GM12878 (cell line): ENCODE measurements around the gene BCKDK. TPM values are rescaled to one million over a fixed set of nuclear protein-coding genes. Genes with fewer than 3 reads are reported as not detected.

Experiments
- ATAC-seq: fragments of 200-7000 bp; cut with Tn5 transposase; 3 replicates; pipeline ENCODE4 v1.9.1; 2020; ENCODE audit warnings: mild to moderate bottlenecking, moderate library complexity
- BruUV-seq: library from RNA; stranded (reverse); fragments of 400-500 nt; replicated peaks from 2 replicates; lab custom pipeline; 2021; lab: Mats Ljungman, UMichigan
- CTCF ChIA-PET: fragments of 300-600 bp; sonication (Branson Sonifier 250); formaldehyde crosslinking; extraction: SDS; loops from one replicate; lab custom pipeline; 2021; ENCODE audit warnings: inconsistent platforms; lab: Yijun Ruan, JAX
- POLR2A ChIA-PET: fragments of 350-600 bp; formaldehyde crosslinking; extraction: SDS; loops from one replicate; lab custom pipeline; 2021; ENCODE audit warnings: inconsistent platforms; lab: Charles Lee
- RAD21 ChIA-PET: fragments of 300-600 bp; sonication (Branson Sonifier 250); formaldehyde crosslinking; loops from one replicate; lab custom pipeline; 2023; ENCODE audit warnings: antibody characterized with exemption; ENCODE audit not compliant: unreplicated experiment; lab: Charles Lee
- SMC1A ChIA-PET: fragments of 300-600 bp; sonication (Branson Sonifier 250); formaldehyde crosslinking; loops from one replicate; lab custom pipeline; 2023; ENCODE audit not compliant: unreplicated experiment, uncharacterized antibody; lab: Charles Lee
- DNase-seq: peaks from one replicate; pipeline ENCODE4 v3.0.0-alpha.2; 2011; ENCODE audit warnings: low read depth, low spot score
- FAIRE-seq: peaks from 3 replicates; lab custom pipeline; 2011; peaks lifted over from hg19 to GRCh38; lab: Jason Lieb, UNC
- H2AFZ ChIP-seq: 2 replicates; pipeline ENCODE4 v1.6.0; 2011; ENCODE audit warnings: low read depth, low read length, control low read depth; ENCODE audit not compliant: control insufficient read depth
- H3K27ac ChIP-seq: 2 replicates; pipeline ENCODE4 v1.5.1; 2011; ENCODE audit warnings: control low read depth; ENCODE audit not compliant: control insufficient read depth, insufficient read depth
- H3K27me3 ChIP-seq, 2 experiments: replicated peaks in 1 of 2; 2 replicates each; pipeline versions ENCODE4 v1.6.0 to v1.6.1; 2011; ENCODE audit warnings: low read length in 1 of 2; ENCODE audit not compliant: control insufficient read depth in 2 of 2, insufficient read depth in 2 of 2
- H3K36me3 ChIP-seq, 2 experiments: 2 replicates each; pipeline ENCODE4 v1.5.1; 2011; ENCODE audit warnings: low read length in 1 of 2; ENCODE audit not compliant: control insufficient read depth in 2 of 2, insufficient read depth in 2 of 2
- H3K4me1 ChIP-seq: 2 replicates; pipeline ENCODE4 v1.6.1; 2011; ENCODE audit warnings: mild to moderate bottlenecking, low read length, moderate library complexity, mixed read lengths; ENCODE audit not compliant: control insufficient read depth, insufficient read depth
- H3K4me2 ChIP-seq: 2 replicates; pipeline ENCODE4 v1.6.0; 2011; ENCODE audit warnings: control low read depth; ENCODE audit not compliant: control insufficient read depth, insufficient read depth
- H3K4me3 ChIP-seq: fragments of 200-600 bp; sonication (generic); 2 replicates; pipeline ENCODE4 v1.5.1; 2016
- H3K79me2 ChIP-seq: 2 replicates; pipeline ENCODE4 v1.6.0; 2011; ENCODE audit warnings: low read length; ENCODE audit not compliant: control insufficient read depth, insufficient read depth
- H3K9ac ChIP-seq: 2 replicates; pipeline ENCODE4 v1.8.0; 2011; ENCODE audit warnings: low read length, control low read depth, mixed read lengths; ENCODE audit not compliant: control insufficient read depth, insufficient read depth
- H3K9me3 ChIP-seq: replicated peaks from 3 replicates; pipeline ENCODE4 v1.5.1; 2011; ENCODE audit warnings: mild to moderate bottlenecking, low read length; ENCODE audit not compliant: control insufficient read depth, insufficient read depth
- H4K20me1 ChIP-seq: 2 replicates; pipeline ENCODE4 v1.6.0; 2011; ENCODE audit not compliant: control insufficient read depth, insufficient read depth
- ETV6 ChIP-seq, 2 experiments: fragments of 450-650 bp in 1 of 2; IDR thresholded peaks in 1 of 2; conservative IDR thresholded peaks in 1 of 2; 2 replicates each; pipeline ENCODE4 v1.6.1; 2014; ENCODE audit warnings: antibody characterized with exemption in 1 of 2, borderline replicate concordance in 1 of 2, low read depth in 1 of 2, mild to moderate bottlenecking in 1 of 2, moderate library complexity in 1 of 2
- JUND ChIP-seq: IDR thresholded peaks from 2 replicates; pipeline ENCODE4 v1.6.1; 2012; ENCODE audit warnings: low read depth, mild to moderate bottlenecking, low read length, improper control_type of control experiment, moderate library complexity
- LARP7 ChIP-seq: fragments of 450-650 bp; IDR thresholded peaks from 2 replicates; pipeline ENCODE4 v1.6.1; 2017; ENCODE audit warnings: mild to moderate bottlenecking
- NFYB ChIP-seq: IDR thresholded peaks from 2 replicates; pipeline ENCODE4 v1.6.1; 2011; ENCODE audit warnings: low read depth, mild to moderate bottlenecking, low read length, improper control_type of control experiment, moderate library complexity; ENCODE audit not compliant: insufficient read depth
- PAX8 ChIP-seq: fragments of 450-650 bp; IDR thresholded peaks from 2 replicates; pipeline ENCODE4 v1.6.1; 2017; ENCODE audit warnings: mild to moderate bottlenecking, moderate library complexity
- PML ChIP-seq: IDR thresholded peaks from 2 replicates; pipeline ENCODE4 v1.6.1; 2012; ENCODE audit warnings: low read length, inconsistent platforms
- POLR2A ChIP-seq: IDR thresholded peaks from 2 replicates; pipeline ENCODE4 v1.6.1; 2011; ENCODE audit warnings: low read depth, mild to moderate bottlenecking, low read length
- POU2F2 ChIP-seq: IDR thresholded peaks from 3 replicates; pipeline ENCODE4 v1.6.1; 2011; ENCODE audit warnings: low read depth, mild to moderate bottlenecking, low read length, borderline replicate concordance
- SIX5 ChIP-seq: IDR thresholded peaks from 2 replicates; pipeline ENCODE4 v1.6.1; 2011; ENCODE audit warnings: mild to moderate bottlenecking, low read depth, low read length, moderate library complexity; ENCODE audit not compliant: severe bottlenecking
- WGBS: methylation state at CpG from one replicate; pipeline ENCODE4 v1.1.6; 2016; ENCODE audit warnings: low lambda C conversion rate; ENCODE audit not compliant: insufficient replicate concordance, insufficient coverage; ENCODE audit errors: missing lambda C conversion rate; 5-methylcytosine and 5-hydroxymethylcytosine counted together
- in situ Hi-C: fragments of 300-500 bp; cut with MboI; formaldehyde crosslinking; loops from 9 replicates; pipeline ENCODE4 v1.14.3; 2018; ENCODE audit warnings: mixed read lengths
- intact Hi-C: fragments of 100-400 bp; cut with micrococcal nuclease; formaldehyde crosslinking; loops from one replicate; pipeline ENCODE4 v1.14.2; 2022; ENCODE audit not compliant: unreplicated experiment
- polyA plus RNA-seq, 11 experiments: library from polyadenylated mRNA; depleted of rRNA in 4 of 11; unstranded in 6 of 11; stranded (reverse) in 5 of 11; fragments of >200 nt; fragmentation: Nextera tagmentation in 4 of 11; fragmentation: Illumina TruSeq in 1 of 11; extraction: Ambion mirVana in 4 of 11; extraction: Trizol in 1 of 11; gene quantifications; 1 replicate in 1 of 11; 2 replicates in 10 of 11; pipeline versions ENCODE4 v1.2.1 to v1.2.3, GENCODE V29; 2011 to 2016; ENCODE audit warnings: inconsistent platforms in 2 of 11, missing spikeins in 2 of 11, low read depth in 1 of 11
- total RNA-seq, 4 experiments: library from RNA; depleted of rRNA in 3 of 4; stranded (reverse); fragments of >200 nt in 3 of 4; fragmentation: Illumina TruSeq in 1 of 4; extraction: Trizol in 1 of 4; gene quantifications; 2 replicates each; pipeline versions ENCODE4 v1.2.1 to v1.2.3, GENCODE V29; 2013 to 2021
- TF ChIP-seq, protein P1 (sequence below): fragments of 450-650 bp; IDR thresholded peaks from 2 replicates; pipeline ENCODE4 v1.6.1; 2016; ENCODE audit warnings: mild to moderate bottlenecking
- TF ChIP-seq, protein P2 (sequence below): IDR thresholded peaks from 2 replicates; pipeline ENCODE4 v1.6.1; 2011; ENCODE audit warnings: borderline replicate concordance, low read depth, mild to moderate bottlenecking, moderate library complexity, mixed read lengths, low read length; ENCODE audit not compliant: insufficient read depth; ENCODE audit errors: extremely low read length
- TF ChIP-seq, protein P3 (sequence below): IDR thresholded peaks from 2 replicates; pipeline ENCODE4 v1.6.1; 2012; ENCODE audit warnings: improper control_type of control experiment, low read depth, low read length; ENCODE audit not compliant: insufficient replicate concordance
- TF ChIP-seq, protein P4 (sequence below): fragments of 450-650 bp; IDR thresholded peaks from 2 replicates; pipeline ENCODE4 v1.6.1; 2017; ENCODE audit warnings: mild to moderate bottlenecking, low read depth, inconsistent platforms; ENCODE audit not compliant: poor library complexity, severe bottlenecking

Gene BCKDK
- total and polyA plus RNA-seq, 10 of the 15 experiments (the other 5 are each of a cell fraction or from before 2014, with no cell fraction given), result 0.68 to 56.6 (median 32.8) TPM

DNA sequence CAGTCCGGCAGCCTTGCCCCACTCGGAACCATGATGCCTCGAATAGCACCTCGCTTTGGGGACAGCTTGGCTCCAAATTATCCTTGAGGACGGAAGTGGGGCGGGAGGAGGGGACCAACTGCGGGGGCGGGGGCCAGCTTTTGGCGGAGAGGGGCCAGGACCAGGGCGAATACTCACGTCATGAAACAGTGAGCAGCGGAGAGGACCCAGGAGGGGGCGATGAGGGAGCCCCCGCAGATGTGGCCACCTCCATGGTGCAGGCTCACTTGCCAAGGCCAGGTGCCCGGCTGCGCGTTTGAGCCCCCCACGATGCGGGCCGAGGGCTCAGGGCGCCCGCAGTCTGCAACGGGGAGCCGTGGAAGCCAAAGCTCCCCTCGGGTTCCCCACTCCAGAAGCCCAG is 40.7 kb downstream of the BCKDK start:
- Histone ChIP-seq H2AFZ (no peak overlapping the region), H3K9ac (no peak overlapping the region), H4K20me1 (peaks cover 3% of the 10 kb centered on the region; the same call in 1 of the 2 replicates), H3K4me2 (no peak overlapping the region), H3K36me3 (no peaks in the 10 kb centered on the region), H3K27ac (no peak overlapping the region), H3K79me2 (no peaks in the 10 kb centered on the region), H3K27me3 (no peaks in the 10 kb centered on the region), H3K4me1 (no peaks in the 10 kb centered on the region), H3K4me3 (no peak overlapping the region), H3K9me3 (no peaks in the 10 kb centered on the region)
- SMC1A ChIA-PET, result no interaction called here
- DNase-seq, result no peak
- in situ Hi-C loops, result loop anchor here (10.0 kb wide), 1 partner anchor 726 kb away; the partner anchor contains the start of gene ZNF267
- no TSS peak for BruUV-seq
- CTCF ChIA-PET, result no interaction called here
- WGBS, result 75% methylated on average over 22 of the region's 25 CpGs
- intact Hi-C loops, result no loop called here
- POLR2A ChIA-PET, result interaction anchor here (0.6 kb wide), 1 partner anchor 24 kb away, joined by 3 read pairs; no protein-coding TSS in a partner anchor
- no peak for FAIRE-seq
- RAD21 ChIA-PET, result no interaction called here
- ATAC-seq, result no peak
- no peak for TF ChIP-seq PAX8
- no peak for TF ChIP-seq POLR2A
- no peak for TF ChIP-seq PML
- TF ChIP-seq, protein P1, sequence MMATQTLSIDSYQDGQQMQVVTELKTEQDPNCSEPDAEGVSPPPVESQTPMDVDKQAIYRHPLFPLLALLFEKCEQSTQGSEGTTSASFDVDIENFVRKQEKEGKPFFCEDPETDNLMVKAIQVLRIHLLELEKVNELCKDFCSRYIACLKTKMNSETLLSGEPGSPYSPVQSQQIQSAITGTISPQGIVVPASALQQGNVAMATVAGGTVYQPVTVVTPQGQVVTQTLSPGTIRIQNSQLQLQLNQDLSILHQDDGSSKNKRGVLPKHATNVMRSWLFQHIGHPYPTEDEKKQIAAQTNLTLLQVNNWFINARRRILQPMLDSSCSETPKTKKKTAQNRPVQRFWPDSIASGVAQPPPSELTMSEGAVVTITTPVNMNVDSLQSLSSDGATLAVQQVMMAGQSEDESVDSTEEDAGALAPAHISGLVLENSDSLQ, result no peak
- no peak for TF ChIP-seq ETV6 (conservative IDR thresholded peaks at IDR 0.05 in 1 of 2, IDR thresholded peaks at IDR 0.05 in 1 of 2; ENCODE audit: borderline replicate concordance in 1 of 2, low read depth in 1 of 2)
- TF ChIP-seq, protein P2, sequence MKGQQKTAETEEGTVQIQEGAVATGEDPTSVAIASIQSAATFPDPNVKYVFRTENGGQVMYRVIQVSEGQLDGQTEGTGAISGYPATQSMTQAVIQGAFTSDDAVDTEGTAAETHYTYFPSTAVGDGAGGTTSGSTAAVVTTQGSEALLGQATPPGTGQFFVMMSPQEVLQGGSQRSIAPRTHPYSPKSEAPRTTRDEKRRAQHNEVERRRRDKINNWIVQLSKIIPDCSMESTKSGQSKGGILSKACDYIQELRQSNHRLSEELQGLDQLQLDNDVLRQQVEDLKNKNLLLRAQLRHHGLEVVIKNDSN, result no peak
- TF ChIP-seq, protein P3, sequence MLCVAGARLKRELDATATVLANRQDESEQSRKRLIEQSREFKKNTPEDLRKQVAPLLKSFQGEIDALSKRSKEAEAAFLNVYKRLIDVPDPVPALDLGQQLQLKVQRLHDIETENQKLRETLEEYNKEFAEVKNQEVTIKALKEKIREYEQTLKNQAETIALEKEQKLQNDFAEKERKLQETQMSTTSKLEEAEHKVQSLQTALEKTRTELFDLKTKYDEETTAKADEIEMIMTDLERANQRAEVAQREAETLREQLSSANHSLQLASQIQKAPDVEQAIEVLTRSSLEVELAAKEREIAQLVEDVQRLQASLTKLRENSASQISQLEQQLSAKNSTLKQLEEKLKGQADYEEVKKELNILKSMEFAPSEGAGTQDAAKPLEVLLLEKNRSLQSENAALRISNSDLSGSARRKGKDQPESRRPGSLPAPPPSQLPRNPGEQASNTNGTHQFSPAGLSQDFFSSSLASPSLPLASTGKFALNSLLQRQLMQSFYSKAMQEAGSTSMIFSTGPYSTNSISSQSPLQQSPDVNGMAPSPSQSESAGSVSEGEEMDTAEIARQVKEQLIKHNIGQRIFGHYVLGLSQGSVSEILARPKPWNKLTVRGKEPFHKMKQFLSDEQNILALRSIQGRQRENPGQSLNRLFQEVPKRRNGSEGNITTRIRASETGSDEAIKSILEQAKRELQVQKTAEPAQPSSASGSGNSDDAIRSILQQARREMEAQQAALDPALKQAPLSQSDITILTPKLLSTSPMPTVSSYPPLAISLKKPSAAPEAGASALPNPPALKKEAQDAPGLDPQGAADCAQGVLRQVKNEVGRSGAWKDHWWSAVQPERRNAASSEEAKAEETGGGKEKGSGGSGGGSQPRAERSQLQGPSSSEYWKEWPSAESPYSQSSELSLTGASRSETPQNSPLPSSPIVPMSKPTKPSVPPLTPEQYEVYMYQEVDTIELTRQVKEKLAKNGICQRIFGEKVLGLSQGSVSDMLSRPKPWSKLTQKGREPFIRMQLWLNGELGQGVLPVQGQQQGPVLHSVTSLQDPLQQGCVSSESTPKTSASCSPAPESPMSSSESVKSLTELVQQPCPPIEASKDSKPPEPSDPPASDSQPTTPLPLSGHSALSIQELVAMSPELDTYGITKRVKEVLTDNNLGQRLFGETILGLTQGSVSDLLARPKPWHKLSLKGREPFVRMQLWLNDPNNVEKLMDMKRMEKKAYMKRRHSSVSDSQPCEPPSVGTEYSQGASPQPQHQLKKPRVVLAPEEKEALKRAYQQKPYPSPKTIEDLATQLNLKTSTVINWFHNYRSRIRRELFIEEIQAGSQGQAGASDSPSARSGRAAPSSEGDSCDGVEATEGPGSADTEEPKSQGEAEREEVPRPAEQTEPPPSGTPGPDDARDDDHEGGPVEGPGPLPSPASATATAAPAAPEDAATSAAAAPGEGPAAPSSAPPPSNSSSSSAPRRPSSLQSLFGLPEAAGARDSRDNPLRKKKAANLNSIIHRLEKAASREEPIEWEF, result no peak
- TF ChIP-seq, protein P4, sequence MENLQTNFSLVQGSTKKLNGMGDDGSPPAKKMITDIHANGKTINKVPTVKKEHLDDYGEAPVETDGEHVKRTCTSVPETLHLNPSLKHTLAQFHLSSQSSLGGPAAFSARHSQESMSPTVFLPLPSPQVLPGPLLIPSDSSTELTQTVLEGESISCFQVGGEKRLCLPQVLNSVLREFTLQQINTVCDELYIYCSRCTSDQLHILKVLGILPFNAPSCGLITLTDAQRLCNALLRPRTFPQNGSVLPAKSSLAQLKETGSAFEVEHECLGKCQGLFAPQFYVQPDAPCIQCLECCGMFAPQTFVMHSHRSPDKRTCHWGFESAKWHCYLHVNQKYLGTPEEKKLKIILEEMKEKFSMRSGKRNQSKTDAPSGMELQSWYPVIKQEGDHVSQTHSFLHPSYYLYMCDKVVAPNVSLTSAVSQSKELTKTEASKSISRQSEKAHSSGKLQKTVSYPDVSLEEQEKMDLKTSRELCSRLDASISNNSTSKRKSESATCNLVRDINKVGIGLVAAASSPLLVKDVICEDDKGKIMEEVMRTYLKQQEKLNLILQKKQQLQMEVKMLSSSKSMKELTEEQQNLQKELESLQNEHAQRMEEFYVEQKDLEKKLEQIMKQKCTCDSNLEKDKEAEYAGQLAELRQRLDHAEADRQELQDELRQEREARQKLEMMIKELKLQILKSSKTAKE, result no peak
- TF ChIP-seq LARP7, result no peak
- no peak for TF ChIP-seq POU2F2
- no peak for TF ChIP-seq JUND
- no peak for TF ChIP-seq SIX5
- TF ChIP-seq NFYB, result no peak
